ENCODE results near the gene PHLDA3. TPM values are rescaled to one million over a fixed set of nuclear protein-coding genes. Genes with fewer than 3 reads are reported as not detected.

Gene PHLDA3
- total RNA-seq, 4 donors from 2014 or later: 63.0 to 110 (median 72.1) TPM

DNA sequence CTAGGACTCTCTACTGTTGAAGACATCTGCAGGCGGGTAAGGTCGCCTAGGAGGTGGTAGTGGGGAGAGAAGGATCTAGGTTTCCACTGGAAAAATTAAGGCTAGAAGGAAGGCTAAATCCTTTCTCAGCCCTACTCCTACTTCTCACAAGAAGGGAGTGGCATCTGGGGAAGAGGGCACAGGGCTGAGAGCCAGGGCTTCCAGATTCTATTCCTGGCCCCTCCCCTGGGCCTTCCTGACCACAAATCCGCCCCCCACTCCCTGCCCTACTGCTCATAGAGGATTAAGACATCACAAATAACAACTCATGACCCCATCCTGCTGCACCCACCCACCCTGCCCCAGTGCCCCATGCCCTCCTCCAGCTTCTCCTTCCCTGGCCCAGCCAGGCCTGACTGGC lies 2.5 kb downstream of the PHLDA3 start:
- H3K4me3 ChIP-seq (ENCODE audit: low read depth, poor library complexity, severe bottlenecking): no peak overlapping the region
- TF ChIP-seq, protein P1, sequence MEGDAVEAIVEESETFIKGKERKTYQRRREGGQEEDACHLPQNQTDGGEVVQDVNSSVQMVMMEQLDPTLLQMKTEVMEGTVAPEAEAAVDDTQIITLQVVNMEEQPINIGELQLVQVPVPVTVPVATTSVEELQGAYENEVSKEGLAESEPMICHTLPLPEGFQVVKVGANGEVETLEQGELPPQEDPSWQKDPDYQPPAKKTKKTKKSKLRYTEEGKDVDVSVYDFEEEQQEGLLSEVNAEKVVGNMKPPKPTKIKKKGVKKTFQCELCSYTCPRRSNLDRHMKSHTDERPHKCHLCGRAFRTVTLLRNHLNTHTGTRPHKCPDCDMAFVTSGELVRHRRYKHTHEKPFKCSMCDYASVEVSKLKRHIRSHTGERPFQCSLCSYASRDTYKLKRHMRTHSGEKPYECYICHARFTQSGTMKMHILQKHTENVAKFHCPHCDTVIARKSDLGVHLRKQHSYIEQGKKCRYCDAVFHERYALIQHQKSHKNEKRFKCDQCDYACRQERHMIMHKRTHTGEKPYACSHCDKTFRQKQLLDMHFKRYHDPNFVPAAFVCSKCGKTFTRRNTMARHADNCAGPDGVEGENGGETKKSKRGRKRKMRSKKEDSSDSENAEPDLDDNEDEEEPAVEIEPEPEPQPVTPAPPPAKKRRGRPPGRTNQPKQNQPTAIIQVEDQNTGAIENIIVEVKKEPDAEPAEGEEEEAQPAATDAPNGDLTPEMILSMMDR (IDR thresholded peaks at IDR 0.05): no peak
- no peak for TF ChIP-seq POLR2A (IDR thresholded peaks at IDR 0.05)
- 44 to 54% methylated on average over 3 of the region's 3 CpGs for WGBS, 2 donors
- no peak for DNase-seq (ENCODE audit: low spot score in 2 of 2)
- intact Hi-C loops (cut with DNase I; ENCODE audit: low total_unique reads): no loop called here

DNA sequence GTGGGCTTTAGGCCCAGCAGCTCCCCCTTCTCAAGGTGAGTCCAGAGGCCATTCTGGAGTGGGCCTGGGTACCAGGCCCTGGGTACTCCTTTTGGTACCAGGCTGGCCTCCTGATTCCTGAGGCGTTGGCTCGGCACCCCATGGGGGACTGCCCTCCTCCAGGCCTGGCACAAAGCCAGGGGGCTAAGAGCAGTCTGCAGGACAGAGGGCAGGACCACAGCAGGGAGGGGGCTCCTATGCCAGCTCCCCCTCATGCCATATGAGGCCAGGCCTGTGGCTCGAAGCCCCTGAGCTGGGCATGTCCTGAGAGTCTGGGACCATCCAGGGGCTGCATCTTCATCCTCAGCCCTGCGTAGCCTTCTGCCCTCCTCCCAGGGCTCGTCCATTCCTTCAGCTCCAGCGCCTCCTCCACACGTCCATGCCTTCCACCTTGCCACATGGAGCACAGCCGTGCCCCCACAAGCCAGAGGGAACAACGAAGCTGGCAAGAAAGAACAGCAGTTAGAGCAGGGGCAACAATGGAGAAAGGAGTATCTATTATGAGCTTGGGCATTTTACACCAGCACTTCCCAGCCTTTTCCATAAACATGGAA lies 3.2 kb downstream of the PHLDA3 start:
- 70 to 74% methylated on average over 7 to 9 of the region's 9 CpGs for WGBS, 2 donors
- DNase-seq (ENCODE audit: low spot score in 2 of 2): no peak
- H3K4me3 ChIP-seq (ENCODE audit: low read depth, poor library complexity, severe bottlenecking): no peak overlapping the region

DNA sequence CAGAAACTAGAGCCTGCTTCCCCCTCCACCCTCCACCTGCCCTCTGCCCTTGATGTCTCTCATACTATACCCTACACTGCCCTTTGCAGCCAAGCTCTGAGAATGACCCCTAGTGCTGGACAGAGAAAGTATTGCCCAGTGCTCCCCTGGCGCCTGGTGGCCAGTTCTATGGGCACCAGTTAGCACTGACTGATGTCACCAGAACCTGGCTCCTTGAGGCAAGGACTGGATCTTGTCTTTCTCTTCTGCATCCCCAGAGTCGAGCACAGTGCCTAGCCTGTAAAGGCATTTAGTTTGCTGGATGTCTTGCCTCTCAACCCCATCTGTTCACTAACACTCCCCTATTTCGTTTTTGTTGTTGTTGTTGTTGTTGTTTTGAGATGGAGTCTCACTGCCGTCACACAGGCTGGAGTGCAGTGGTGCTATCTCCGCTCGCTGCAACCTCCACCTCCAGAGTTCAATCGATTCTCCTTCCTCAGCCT lies 5.9 kb downstream of the PHLDA3 start:
- whole genome bisulfite sequencing, 2 donors: 65 to 66% methylated on average over 7 of the region's 7 CpGs
- TF ChIP-seq POLR2A (IDR thresholded peaks at IDR 0.05): no peak
- TF ChIP-seq, protein P1 (IDR thresholded peaks at IDR 0.05): no peak

More for the DNA sequence above, 3.2 kb downstream of the PHLDA3 start:
- intact Hi-C loops (cut with DNase I; ENCODE audit: low total_unique reads): no loop called here
- TF ChIP-seq, protein P1 (IDR thresholded peaks at IDR 0.05): no peak
- no peak for TF ChIP-seq POLR2A (IDR thresholded peaks at IDR 0.05)

DNA sequence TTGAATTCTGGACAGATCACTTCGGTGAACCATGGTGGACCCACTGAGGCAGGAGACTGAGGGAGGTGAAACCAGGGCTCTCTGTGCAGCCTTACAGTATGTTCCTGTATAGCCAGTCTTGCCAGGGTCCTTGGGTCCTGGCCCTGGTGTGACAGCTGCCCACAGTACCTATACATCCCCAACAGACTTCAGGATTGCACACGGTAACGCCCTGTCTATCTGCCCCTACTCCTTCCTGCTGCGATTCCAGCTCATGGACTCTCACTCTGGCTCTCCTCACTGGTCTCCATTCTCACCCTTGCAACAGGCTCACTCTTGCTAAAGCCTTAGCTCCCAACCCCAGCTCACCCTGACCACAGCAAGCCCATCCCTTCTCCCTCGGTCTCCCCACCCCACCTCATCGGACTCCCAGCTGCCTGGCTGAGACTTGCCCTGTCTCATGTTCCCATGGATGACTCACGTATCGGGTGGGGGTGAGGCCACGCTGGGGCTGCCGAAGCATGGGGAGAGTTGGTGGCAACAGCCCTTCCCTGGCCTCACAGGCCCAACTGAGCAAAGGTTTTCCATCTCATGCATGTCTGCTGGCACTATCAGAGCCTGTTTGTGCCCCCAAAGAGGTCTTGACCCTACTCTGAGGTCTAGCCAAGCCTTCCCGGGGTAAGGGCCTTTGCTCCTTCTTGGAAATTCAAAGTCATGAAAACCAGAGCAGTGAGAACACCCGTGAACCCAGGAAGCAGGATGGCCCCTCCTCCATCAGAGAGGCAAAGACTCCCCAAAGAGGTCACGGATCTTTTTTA lies 7.1 kb downstream of the PHLDA3 start:
- intact Hi-C loops (cut with DNase I; ENCODE audit: low total_unique reads): no loop called here
- WGBS, 2 donors: 33 to 41% methylated on average over 13 of the region's 13 CpGs
- peak; percentile 90 to 96 for DNase-seq (ENCODE audit: low spot score in 2 of 2)
- no peak overlapping the region for H3K4me3 ChIP-seq (ENCODE audit: low read depth, poor library complexity, severe bottlenecking)
- TF ChIP-seq, protein P1 (IDR thresholded peaks at IDR 0.05): no peak
- no peak for TF ChIP-seq POLR2A (IDR thresholded peaks at IDR 0.05)

More for the DNA sequence above, 5.9 kb downstream of the PHLDA3 start:
- no peak for DNase-seq (ENCODE audit: low spot score in 2 of 2)
- no peak overlapping the region for H3K4me3 ChIP-seq (ENCODE audit: low read depth, poor library complexity, severe bottlenecking)
- intact Hi-C loops (cut with DNase I; ENCODE audit: low total_unique reads): no loop called here

DNA sequence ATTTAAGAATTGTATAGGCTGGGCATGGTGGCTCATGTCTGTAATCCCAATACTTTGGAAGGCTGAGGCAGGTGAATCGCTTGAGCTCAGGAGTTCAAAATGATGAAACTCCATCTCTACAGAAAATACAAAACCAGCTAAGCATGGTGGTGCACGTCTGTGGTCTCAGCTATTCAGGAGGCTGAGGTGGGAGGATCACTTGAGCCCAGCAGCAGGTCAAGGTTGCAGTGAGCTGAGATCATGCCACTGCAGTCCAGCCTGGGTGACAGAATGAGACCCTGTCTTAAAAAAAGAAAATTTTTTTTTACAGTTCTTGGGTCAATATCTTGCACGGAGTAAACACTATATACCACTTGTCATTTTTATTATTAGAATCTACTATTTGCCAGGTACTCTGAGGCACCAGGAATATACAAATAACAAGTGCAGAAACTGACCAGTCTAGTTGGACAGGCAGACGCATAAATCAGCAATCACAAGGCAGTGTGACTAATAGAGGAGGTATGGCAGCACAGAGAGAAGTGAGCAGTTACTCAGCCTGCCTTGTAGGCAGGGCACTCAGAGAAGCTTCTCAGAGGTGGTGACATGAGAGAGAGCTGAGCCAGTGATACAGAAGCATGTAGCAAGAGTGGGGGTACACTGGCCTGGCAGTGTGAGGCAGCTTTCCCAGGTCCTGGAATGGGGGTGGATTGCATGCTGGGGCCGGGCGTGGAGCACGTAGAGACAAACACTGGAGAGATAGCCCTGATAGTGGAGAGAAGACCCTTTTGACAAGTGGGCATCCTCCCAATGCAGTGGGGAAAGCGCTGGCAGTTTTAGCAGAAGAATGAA lies 8.0 kb downstream of the PHLDA3 start:
- TF ChIP-seq, protein P1 (IDR thresholded peaks at IDR 0.05): no peak
- H3K4me3 ChIP-seq (ENCODE audit: low read depth, poor library complexity, severe bottlenecking): no peak overlapping the region
- DNase-seq (ENCODE audit: low spot score in 2 of 2): peak; percentile 79 to 90
- intact Hi-C loops (cut with DNase I; ENCODE audit: low total_unique reads): no loop called here
- WGBS, 2 donors: 53 to 61% methylated on average over 8 of the region's 8 CpGs
